HG02943 (cell line): ENCODE results near the gene TSR3.

Experiments
- ATAC-seq: cut with Tn5 transposase; IDR thresholded peaks from one replicate; pipeline ENCODE4 v1.9.1; 2021; ENCODE audit warnings: mild to moderate bottlenecking, low read depth, moderate library complexity; ENCODE audit not compliant: unreplicated experiment

The TSR3 gene

DNA sequence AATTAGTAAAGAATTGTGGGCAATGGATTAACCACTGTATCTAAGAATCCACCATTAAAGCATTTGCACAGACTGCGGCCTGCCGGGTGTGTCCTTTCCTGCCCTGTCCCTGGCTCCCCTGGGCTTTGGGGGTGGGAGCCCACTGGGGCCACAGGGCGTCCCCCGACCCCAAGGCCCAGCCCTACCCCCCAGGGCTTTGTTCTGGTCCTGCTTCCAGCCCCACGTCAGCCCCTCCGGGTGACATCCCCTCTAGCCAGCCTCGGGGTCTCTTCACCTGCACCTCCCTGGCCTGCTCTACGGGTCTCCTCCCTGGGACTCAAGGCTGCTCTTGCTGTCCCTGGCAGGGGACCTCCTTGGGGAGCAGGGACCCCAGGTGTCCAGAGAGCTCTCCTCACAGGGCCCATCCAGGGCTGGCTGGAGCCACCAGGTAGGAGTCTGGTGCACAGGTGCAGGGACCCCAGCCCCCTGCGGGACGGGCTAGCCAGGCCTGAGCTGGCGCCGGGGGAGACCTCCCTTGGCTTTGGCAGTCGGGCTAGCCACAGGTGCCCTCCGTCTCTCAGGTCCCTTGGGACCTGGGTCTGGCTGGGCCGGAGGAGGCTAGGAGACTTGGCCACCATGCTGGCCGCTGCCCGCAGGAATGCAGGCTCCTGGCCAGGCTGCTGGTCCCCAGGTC lies 24.6 kb downstream of the TSR3 start:
- ATAC-seq: no peak

GRCh38 chr16:1326391-1326790 lies 25.3 kb downstream of the TSR3 start:
- no peak for ATAC-seq

DNA sequence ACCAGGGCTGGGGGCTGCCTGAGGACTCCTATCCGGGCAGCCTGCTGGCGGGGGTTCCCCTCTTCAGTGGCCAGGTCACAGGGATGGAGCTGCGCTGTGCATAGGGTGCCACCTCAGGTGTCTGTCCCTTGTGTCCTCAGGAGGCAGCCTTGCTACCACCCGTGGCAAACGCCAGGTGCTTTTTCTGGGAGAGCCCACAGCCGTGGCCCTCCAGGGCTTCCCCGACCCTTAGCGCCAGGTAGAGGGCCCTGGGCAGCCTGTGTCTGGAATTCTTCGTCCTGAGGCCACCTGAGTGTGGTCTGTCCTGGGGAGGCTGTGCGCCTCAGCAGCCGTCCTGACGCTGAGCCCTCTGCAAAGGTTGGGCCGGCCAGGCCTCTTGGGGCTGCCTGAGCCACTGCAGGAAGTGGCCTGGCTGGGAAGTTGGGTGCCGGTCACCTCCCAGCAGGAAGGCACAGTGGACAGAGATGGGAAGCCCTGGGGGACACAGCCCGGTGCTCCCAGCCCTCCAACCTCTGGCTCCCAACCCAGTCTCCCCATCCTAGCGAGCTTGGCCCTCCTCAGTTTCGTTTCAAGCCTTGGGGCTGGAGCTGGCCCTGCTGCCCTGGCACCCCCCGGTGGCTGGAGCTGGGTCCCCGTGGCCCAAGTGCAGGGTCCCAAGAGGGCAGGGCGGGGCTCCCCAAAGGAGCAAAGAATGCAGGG lies 25.9 kb downstream of the TSR3 start:
- no peak for ATAC-seq

- ATAC-seq: no peak
Measured at GRCh38 chr16:1325261-1325660, 26.4 kb downstream of the TSR3 start.

DNA sequence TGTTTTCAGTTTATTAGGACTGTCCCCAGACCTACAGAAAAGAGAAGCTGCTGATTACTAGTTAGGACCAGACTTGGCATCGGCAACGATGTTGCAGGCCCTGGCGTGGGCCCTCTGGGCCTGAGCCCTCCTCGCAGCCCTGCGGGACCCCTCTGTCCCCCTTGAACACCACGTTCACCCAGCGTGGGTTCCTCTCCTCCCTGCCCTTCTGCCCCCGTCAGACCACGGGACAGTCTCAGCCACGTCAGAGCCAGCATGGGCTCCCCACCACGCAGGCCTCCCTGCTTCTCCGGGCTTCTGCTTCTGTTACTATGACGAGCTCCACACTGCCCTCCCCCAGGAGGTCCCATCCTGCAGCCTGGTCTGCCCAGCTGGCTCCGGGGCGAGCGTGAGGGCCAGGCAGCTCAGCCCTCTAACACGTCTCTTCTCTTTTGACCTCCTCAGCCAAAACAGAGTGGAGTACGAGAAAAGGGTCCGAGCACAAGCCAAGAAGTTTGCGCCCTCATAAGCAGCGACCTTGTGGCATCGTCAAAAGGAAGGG lies 27.3 kb downstream of the TSR3 start:
- no peak for ATAC-seq

GRCh38 chr16:1323296-1324239 lies 28.1 kb downstream of the TSR3 start:
- ATAC-seq: no peak

- ATAC-seq: no peak
Measured at GRCh38 chr16:1322407-1322806, 29.3 kb downstream of the TSR3 start.

GRCh38 chr16:1320658-1321240 lies 30.9 kb downstream of the TSR3 start:
- ATAC-seq: no peak

DNA sequence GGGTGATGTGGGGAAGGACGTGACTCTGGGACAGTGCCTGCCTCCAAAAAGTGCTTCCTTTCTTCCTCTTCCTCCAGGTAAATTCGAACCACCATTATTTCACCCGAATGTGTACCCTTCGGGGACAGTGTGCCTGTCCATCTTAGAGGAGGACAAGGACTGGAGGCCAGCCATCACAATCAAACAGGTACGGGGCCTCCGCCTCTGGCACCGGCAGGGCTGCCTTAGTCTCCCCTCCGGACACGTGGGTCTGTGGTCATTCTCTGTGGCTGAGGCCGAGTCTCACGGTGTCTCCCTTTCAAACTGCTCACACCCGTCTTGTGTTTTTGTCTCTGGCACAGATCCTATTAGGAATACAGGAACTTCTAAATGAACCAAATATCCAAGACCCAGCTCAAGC lies 31.6 kb downstream of the TSR3 start:
- ATAC-seq: no peak

DNA sequence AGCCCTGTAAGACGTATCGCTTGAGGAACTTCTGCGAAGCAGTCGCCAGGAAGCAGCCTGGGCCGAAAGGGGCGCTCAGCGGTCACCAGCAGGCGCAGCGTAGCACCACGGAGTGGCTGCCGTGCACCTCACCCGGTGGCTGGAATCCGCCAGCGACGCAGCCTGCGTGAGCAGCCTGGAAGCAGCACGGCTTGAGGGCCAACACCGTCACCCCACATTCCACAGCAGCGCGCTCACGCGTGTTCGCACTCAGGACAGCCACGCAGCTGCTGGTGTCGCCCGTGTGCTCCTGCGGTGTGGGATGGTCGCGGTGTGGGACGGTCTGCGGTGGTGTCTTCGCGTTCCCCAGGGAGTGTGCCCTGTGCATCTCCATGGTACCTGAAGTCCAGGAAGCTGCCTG lies 32.6 kb downstream of the TSR3 start:
- no peak for ATAC-seq

DNA sequence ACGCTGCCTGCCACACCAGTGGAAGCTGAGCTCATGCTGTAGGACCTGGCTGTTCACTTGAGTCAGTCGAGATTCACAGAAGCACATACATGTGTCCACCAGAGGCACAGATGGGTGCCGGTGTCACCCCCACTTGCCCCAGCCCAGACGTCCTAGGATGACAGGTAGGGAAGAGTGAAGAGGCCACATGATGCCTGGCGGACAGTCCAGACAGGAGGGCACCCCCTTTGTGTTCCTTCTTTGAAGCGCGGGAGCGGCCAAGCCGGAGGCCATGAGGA lies 33.5 kb downstream of the TSR3 start:
- ATAC-seq: no peak

- no peak for ATAC-seq
Measured at GRCh38 chr16:1317479-1318267, 34.0 kb downstream of the TSR3 start.

- no peak for ATAC-seq
Measured at GRCh38 chr16:1316033-1316405, 35.7 kb downstream of the TSR3 start.

DNA sequence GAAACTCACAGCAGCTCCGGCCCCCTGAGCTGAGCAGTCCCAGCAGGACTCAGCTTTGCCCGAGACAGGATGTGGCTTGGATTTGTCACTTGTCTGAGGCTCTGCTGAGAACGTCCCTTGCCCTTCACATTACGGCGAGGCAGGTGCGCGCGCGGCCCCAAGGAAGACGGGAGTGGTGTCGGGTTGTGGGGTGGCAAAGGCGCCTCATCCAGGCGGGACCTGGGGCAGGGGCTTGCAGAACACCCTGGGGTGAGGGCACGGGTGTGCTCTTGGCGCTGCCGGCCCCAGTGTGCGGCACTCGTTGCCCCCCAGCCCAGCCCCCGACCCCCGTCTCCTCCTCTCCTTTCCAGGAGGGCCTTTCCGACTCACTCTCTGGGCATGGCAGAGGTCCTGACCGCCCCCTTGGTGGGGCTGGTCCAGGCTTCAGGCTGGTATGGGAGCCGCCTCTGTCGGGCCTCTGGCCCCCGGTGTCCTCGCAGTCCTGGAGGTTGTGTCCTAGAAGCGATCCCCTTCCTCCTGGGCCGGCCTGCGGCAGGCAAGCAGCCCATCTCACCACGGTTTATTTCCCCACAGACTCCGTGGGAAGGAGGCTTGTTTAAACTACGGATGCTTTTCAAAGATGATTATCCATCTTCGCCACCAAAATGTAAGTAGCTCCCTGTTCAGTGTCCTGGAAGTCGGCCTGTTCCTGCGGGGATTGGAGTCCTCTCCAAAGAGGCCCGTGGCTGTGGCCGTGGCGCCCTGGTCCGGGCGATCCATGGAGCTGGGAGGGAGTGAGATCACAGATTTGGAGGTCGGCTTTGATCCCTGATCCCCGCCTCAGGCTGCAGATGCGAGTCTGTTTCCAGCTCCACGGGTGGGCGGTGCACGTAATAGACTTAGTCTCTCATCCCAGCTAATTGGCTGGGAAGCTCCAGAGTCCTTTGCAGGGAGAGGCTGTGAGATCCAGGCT lies 36.3 kb downstream of the TSR3 start:
- no peak for ATAC-seq

DNA sequence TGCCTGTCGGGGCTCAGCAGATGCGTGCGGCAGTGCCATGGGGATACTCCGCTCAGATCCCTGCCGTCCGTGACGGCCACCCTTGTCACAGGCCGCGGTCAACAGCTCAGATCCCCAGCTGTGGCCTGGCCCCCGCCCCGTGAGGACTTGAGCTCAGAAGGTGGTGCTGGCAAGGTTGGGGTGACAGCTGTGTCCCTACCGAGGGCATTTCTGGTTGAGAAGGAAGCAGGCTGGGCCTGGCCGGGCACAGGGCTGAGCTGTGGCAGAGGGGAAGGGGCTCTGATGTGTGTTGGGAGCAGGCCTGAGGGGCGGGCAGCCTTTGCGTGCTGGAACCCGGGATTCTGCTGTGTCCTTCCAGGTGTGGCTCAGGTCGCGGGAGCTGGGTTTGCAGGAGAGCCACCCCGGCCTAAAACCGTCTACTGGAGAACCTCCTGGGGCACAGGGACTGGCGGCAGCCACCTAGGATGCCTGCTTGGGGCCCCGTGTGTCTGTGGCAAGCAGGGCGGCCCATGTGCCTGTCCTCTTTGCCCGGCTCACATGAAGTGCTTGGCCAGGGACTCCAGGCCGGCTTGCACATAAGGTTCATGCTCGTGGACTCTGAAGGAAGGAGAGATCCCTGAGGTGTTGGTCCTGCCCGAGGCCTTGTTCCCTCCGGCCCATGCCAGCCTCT lies 37.1 kb downstream of the TSR3 start:
- no peak for ATAC-seq

DNA sequence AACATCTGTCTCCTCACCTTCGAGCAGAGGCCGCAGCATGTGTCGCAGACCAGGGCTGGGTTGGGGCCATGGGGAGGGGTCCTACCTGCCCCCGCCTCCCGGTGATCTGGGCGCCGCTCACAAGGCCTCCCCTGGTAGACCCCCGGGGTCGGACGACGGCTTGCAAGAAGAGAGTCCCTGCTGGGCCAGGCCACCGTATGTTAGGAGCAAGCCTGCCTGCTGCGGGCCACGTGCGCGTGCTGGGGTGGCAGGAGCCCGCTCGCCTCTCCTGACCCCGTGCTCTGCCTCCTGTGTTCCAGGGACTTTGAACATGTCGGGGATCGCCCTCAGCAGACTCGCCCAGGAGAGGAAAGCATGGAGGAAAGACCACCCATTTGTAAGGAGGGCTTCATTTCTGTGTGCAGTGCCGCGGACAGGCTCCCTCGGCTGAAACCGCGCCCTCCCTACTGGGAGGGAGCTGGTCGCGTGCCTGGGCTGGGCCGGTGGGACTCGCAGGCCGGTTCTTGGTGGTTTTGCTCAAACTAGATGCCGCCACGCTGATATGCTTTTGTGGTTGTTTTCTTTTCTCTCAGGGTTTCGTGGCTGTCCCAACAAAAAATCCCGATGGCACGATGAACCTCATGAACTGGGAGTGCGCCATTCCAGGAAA lies 37.8 kb downstream of the TSR3 start:
- no peak for ATAC-seq

DNA sequence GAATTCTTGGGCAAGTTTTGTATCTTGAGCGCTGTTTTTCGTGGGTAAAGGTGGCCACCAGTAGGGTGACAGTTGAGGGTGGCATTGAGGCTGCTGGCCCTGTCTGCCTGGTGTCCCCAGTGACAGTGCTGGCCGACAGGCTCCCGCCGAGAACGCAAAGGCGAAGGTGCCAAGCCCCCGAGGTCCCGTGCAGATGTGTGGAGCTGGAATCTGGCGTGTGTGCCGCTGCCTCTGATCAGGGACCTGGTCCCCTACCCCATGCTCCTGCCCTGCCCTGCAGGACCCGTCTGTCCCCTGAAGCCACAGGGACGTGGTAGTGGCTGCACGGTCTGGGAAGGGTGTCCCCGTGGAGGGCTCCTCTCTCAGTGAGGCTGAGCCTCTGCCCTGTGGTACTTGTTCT lies 38.8 kb downstream of the TSR3 start:
- no peak for ATAC-seq

- ATAC-seq: no peak
Measured at GRCh38 chr16:1312467-1312816, 39.2 kb downstream of the TSR3 start.
